ENCODE results near the gene GPC6.

GPC6 gene

DNA sequence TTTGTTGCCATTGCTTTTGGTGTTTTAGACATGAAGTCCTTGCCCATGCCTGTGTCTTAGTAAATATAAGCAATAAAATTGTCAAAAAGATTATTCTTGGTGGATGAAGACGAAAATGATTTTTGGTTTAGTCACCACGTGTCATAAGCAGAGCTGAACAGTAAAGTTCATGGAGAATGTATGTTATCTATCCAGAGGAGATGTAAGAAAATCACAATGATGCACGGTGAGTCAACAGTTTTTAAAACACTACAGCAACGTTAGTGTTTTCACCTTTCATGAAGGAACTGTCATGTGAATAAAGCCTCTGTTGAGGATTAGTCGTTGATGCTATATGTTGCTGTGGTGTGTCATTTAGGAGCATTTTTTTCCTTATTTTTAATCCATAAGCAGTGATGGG, 137.6 kb downstream of the GPC6 start:
- Histone ChIP-seq H3K27ac (ENCODE audit: low read length) (no peak overlapping the region), H3K36me3 (ENCODE audit: control insufficient read depth, insufficient read depth, low read length) (no peaks in the 10 kb centered on the region), H3K4me3 (ENCODE audit: low read length) (no peak overlapping the region), H3K27me3 (ENCODE audit: control insufficient read depth, insufficient read depth, low read length) (no peaks in the 10 kb centered on the region), H3K4me1 (ENCODE audit: control insufficient read depth, insufficient read depth, low read length) (no peaks in the 10 kb centered on the region), H3K9me3 (ENCODE audit: control insufficient read depth, insufficient read depth, low read length) (no peaks in the 10 kb centered on the region)
- DNase-seq (ENCODE audit: low read depth, low spot score) = no peak
- WGBS (ENCODE audit: insufficient coverage, insufficient read length) = no CpG with 5 or more reads among the region's 5 CpGs

GRCh38 chr13:93368296-93368695, 141.7 kb downstream of the GPC6 start:
- Histone ChIP-seq H3K9me3 (ENCODE audit: control insufficient read depth, insufficient read depth, low read length) (no peaks in the 10 kb centered on the region), H3K36me3 (ENCODE audit: control insufficient read depth, insufficient read depth, low read length) (no peaks in the 10 kb centered on the region), H3K4me1 (ENCODE audit: control insufficient read depth, insufficient read depth, low read length) (no peaks in the 10 kb centered on the region), H3K4me3 (ENCODE audit: low read length) (no peak overlapping the region), H3K27me3 (ENCODE audit: control insufficient read depth, insufficient read depth, low read length) (no peaks in the 10 kb centered on the region), H3K27ac (ENCODE audit: low read length) (no peak overlapping the region)
- WGBS (ENCODE audit: insufficient coverage, insufficient read length) = no CpG with 5 or more reads among the region's 1 CpG
- DNase-seq (ENCODE audit: low read depth, low spot score) = no peak

- H3K36me3 ChIP-seq (ENCODE audit: control insufficient read depth, insufficient read depth, low read length) = no peaks in the 10 kb centered on the region
- H3K27me3 ChIP-seq (ENCODE audit: control insufficient read depth, insufficient read depth, low read length) = no peaks in the 10 kb centered on the region
- no peaks in the 10 kb centered on the region for H3K9me3 ChIP-seq (ENCODE audit: control insufficient read depth, insufficient read depth, low read length)
- H3K27ac ChIP-seq (ENCODE audit: low read length) = no peak overlapping the region
- H3K4me3 ChIP-seq (ENCODE audit: low read length) = no peak overlapping the region
- H3K4me1 ChIP-seq (ENCODE audit: control insufficient read depth, insufficient read depth, low read length) = no peaks in the 10 kb centered on the region
- DNase-seq (ENCODE audit: low read depth, low spot score) = no peak
Observed at GRCh38 chr13:93368718-93369117, 142.1 kb downstream of the GPC6 start.

DNA sequence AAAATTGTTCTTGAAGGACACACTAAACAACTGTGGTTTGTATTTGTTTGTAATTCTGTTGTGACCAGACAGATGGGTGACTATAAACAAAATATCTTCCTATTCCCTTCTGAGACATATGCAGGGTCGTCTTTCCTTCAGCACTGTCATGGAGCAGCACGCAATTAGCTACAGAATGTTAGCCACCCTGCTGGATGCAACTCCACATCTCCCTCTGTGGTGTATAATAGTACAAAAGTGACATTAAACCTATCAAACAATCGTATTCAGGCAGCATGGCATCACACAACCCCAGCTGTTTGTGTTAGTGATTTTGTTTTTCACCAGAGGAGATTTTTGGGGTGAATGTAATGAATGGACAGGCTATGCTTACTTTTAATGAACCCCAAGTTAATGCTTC, 146.2 kb downstream of the GPC6 start:
- no peaks in the 10 kb centered on the region for H3K27me3 ChIP-seq (ENCODE audit: control insufficient read depth, insufficient read depth, low read length)
- no peaks in the 10 kb centered on the region for H3K9me3 ChIP-seq (ENCODE audit: control insufficient read depth, insufficient read depth, low read length)
- DNase-seq (ENCODE audit: low read depth, low spot score) = no peak
- no peaks in the 10 kb centered on the region for H3K4me1 ChIP-seq (ENCODE audit: control insufficient read depth, insufficient read depth, low read length)
- no peak overlapping the region for H3K27ac ChIP-seq (ENCODE audit: low read length)
- no peaks in the 10 kb centered on the region for H3K36me3 ChIP-seq (ENCODE audit: control insufficient read depth, insufficient read depth, low read length)
- WGBS (ENCODE audit: insufficient coverage, insufficient read length) = no CpG with 5 or more reads among the region's 3 CpGs
- no peak overlapping the region for H3K4me3 ChIP-seq (ENCODE audit: low read length)

DNA sequence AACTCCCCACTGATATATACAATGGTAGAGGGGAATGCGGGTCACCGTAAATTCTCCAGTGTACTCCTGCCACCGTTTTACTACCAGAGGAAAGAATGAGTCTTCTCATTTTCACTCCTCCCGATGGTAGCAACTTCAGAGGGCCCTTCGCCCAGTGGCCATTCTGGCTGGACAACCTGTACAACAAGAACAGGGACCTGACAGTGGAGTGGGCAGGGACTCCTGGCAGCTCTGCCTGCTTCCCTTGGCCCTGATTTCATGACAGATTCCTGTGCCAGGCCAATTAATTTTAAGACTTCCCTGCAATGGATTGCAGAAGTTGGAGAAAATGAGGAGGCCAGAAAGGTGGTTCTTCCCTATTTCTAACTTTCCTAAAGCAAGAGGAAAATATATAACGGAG, 148.9 kb downstream of the GPC6 start:
- WGBS (ENCODE audit: insufficient coverage, insufficient read length) = no CpG with 5 or more reads among the region's 6 CpGs
- no peaks in the 10 kb centered on the region for H3K36me3 ChIP-seq (ENCODE audit: control insufficient read depth, insufficient read depth, low read length)
- no peaks in the 10 kb centered on the region for H3K9me3 ChIP-seq (ENCODE audit: control insufficient read depth, insufficient read depth, low read length)
- H3K4me3 ChIP-seq (ENCODE audit: low read length) = no peak overlapping the region
- no peaks in the 10 kb centered on the region for H3K4me1 ChIP-seq (ENCODE audit: control insufficient read depth, insufficient read depth, low read length)
- DNase-seq (ENCODE audit: low read depth, low spot score) = no peak
- H3K27ac ChIP-seq (ENCODE audit: low read length) = no peak overlapping the region
- no peaks in the 10 kb centered on the region for H3K27me3 ChIP-seq (ENCODE audit: control insufficient read depth, insufficient read depth, low read length)

GRCh38 chr13:93377196-93377595, 150.6 kb downstream of the GPC6 start:
- DNase-seq (ENCODE audit: low read depth, low spot score) = no peak
- Histone ChIP-seq H3K36me3 (ENCODE audit: control insufficient read depth, insufficient read depth, low read length) (no peaks in the 10 kb centered on the region), H3K9me3 (ENCODE audit: control insufficient read depth, insufficient read depth, low read length) (no peaks in the 10 kb centered on the region), H3K27ac (ENCODE audit: low read length) (no peak overlapping the region), H3K4me1 (ENCODE audit: control insufficient read depth, insufficient read depth, low read length) (no peaks in the 10 kb centered on the region), H3K27me3 (ENCODE audit: control insufficient read depth, insufficient read depth, low read length) (no peaks in the 10 kb centered on the region), H3K4me3 (ENCODE audit: low read length) (no peak overlapping the region)
- no CpG with 5 or more reads among the region's 5 CpGs for whole genome bisulfite sequencing (ENCODE audit: insufficient coverage, insufficient read length)

GRCh38 chr13:93378184-93378583, 151.6 kb downstream of the GPC6 start:
- WGBS (ENCODE audit: insufficient coverage, insufficient read length) = no CpG with 5 or more reads among the region's 2 CpGs
- Histone ChIP-seq H3K27me3 (ENCODE audit: control insufficient read depth, insufficient read depth, low read length) (no peaks in the 10 kb centered on the region), H3K4me3 (ENCODE audit: low read length) (no peak overlapping the region), H3K27ac (ENCODE audit: low read length) (no peak overlapping the region), H3K4me1 (ENCODE audit: control insufficient read depth, insufficient read depth, low read length) (no peaks in the 10 kb centered on the region), H3K9me3 (ENCODE audit: control insufficient read depth, insufficient read depth, low read length) (no peaks in the 10 kb centered on the region), H3K36me3 (ENCODE audit: control insufficient read depth, insufficient read depth, low read length) (no peaks in the 10 kb centered on the region)
- no peak for DNase-seq (ENCODE audit: low read depth, low spot score)

DNA sequence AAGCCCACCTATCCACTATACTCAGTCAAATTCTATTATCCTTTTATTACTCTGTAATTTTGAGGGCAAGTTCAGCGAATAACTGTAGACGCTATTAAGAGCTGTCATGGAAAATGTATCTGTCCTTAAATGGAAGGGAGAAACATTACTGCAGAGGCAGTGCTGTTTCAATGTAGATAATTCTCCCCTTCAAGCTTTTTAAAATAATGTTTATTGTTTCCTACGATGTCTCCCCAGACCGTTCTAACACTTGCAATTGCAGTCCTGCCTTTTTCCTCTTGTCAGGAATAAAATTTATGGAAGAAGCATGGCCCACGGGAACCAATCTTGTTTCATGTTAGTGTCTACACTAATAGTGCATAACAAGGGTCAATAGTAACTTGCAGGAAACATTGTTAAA, 159.5 kb downstream of the GPC6 start:
- WGBS (ENCODE audit: insufficient coverage, insufficient read length) = no CpG with 5 or more reads among the region's 5 CpGs
- Histone ChIP-seq H3K4me1 (ENCODE audit: control insufficient read depth, insufficient read depth, low read length) (no peaks in the 10 kb centered on the region), H3K9me3 (ENCODE audit: control insufficient read depth, insufficient read depth, low read length) (no peaks in the 10 kb centered on the region), H3K27me3 (ENCODE audit: control insufficient read depth, insufficient read depth, low read length) (no peaks in the 10 kb centered on the region), H3K36me3 (ENCODE audit: control insufficient read depth, insufficient read depth, low read length) (no peaks in the 10 kb centered on the region), H3K4me3 (ENCODE audit: low read length) (no peak overlapping the region), H3K27ac (ENCODE audit: low read length) (no peak overlapping the region)
- DNase-seq (ENCODE audit: low read depth, low spot score) = no peak

- H3K9me3 ChIP-seq (ENCODE audit: control insufficient read depth, insufficient read depth, low read length) = no peaks in the 10 kb centered on the region
- H3K27me3 ChIP-seq (ENCODE audit: control insufficient read depth, insufficient read depth, low read length) = no peaks in the 10 kb centered on the region
- H3K36me3 ChIP-seq (ENCODE audit: control insufficient read depth, insufficient read depth, low read length) = no peaks in the 10 kb centered on the region
- no peak overlapping the region for H3K27ac ChIP-seq (ENCODE audit: low read length)
- no peaks in the 10 kb centered on the region for H3K4me1 ChIP-seq (ENCODE audit: control insufficient read depth, insufficient read depth, low read length)
- no peak for DNase-seq (ENCODE audit: low read depth, low spot score)
- H3K4me3 ChIP-seq (ENCODE audit: low read length) = no peak overlapping the region
- WGBS (ENCODE audit: insufficient coverage, insufficient read length) = no CpG with 5 or more reads among the region's 1 CpG
Observed at GRCh38 chr13:93388701-93389100, 162.1 kb downstream of the GPC6 start.

GRCh38 chr13:93397619-93398018, 171.0 kb downstream of the GPC6 start:
- no peak overlapping the region for H3K4me3 ChIP-seq (ENCODE audit: low read length)
- DNase-seq (ENCODE audit: low read depth, low spot score) = no peak
- no peak overlapping the region for H3K27ac ChIP-seq (ENCODE audit: low read length)
- no peaks in the 10 kb centered on the region for H3K27me3 ChIP-seq (ENCODE audit: control insufficient read depth, insufficient read depth, low read length)
- H3K4me1 ChIP-seq (ENCODE audit: control insufficient read depth, insufficient read depth, low read length) = no peaks in the 10 kb centered on the region
- no peaks in the 10 kb centered on the region for H3K36me3 ChIP-seq (ENCODE audit: control insufficient read depth, insufficient read depth, low read length)
- no peaks in the 10 kb centered on the region for H3K9me3 ChIP-seq (ENCODE audit: control insufficient read depth, insufficient read depth, low read length)

DNA sequence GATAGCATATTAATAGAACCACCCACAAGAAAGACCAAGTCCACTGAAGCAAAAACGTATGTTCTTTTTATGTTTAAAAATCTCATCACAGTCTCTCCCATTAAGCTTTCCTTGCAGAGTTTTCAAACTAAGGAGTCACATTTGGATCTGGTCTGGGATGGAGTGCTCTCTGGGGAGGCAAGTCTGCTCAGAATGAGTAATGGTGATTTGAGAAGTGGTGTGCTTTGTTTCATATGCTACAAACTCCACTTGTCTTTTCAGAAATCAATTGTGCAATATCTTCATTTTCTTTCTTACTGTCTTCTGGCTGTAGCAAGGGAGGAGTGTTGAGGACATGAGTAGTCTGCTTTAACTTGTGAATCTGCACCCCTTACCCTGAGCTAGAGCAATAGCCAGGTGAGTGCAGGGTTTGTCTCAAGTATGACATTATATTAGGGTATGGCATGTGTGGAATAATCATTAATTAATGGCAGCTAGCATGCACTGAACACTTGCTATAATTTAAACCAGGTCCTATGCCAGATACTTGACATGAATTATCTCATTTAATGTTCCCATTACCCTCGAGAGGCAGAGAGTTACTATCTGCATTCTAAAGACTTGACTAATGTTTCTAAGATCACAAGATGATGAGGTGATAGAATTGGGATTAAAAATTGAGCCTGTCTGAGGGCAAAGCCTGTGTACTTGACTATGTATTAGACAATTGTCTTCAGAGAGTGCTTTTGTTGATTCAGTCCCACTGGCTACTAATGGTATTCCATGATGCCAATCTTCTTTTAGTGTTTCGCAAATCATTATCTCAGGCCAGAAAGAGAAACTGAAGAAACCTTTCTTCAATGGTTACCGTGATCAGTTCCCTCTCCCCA, 171.8 kb downstream of the GPC6 start:
- Histone ChIP-seq H3K27ac (ENCODE audit: low read length) (no peak overlapping the region), H3K9me3 (ENCODE audit: control insufficient read depth, insufficient read depth, low read length) (no peaks in the 10 kb centered on the region), H3K4me3 (ENCODE audit: low read length) (no peak overlapping the region), H3K27me3 (ENCODE audit: control insufficient read depth, insufficient read depth, low read length) (no peaks in the 10 kb centered on the region), H3K4me1 (ENCODE audit: control insufficient read depth, insufficient read depth, low read length) (no peaks in the 10 kb centered on the region), H3K36me3 (ENCODE audit: control insufficient read depth, insufficient read depth, low read length) (no peaks in the 10 kb centered on the region)
- DNase-seq (ENCODE audit: low read depth, low spot score) = no peak
- no CpG with 5 or more reads among the region's 4 CpGs for WGBS (ENCODE audit: insufficient coverage, insufficient read length)

All from iPS DF 6.9 (cell line).